Left lung (tissue), 10 donors: Measurements from ENCODE around the gene EIF4G1. TPM values are rescaled to one million over a fixed set of nuclear protein-coding genes. Genes with fewer than 3 reads are reported as not detected.
A peak's percentile ranks its signal among the peaks of the same experiment; 100 is the strongest.

ENCODE experiments used
- ATAC-seq: fragments of 200-7000 bp; cut with Tn5 transposase; one replicate; pipeline ENCODE4 v1.9.1; 2020; ENCODE audit warnings: moderate library complexity
- DNase-seq, 4 donors: peaks; one replicate each; pipeline ENCODE4 v3.0.0-alpha.2; 2013 to 2020
- H3K27ac ChIP-seq, 2 donors: fragments of 200-600 bp; sonication (generic) in 1 of 2; one replicate each; pipeline versions ENCODE4 v1.5.0 to v1.8.0; 2020 to 2021
- H3K27me3 ChIP-seq, 2 donors: fragments of 200-600 bp; sonication (generic) in 1 of 2; one replicate each; pipeline versions ENCODE4 v1.5.0 to v1.8.0; 2020 to 2021
- H3K36me3 ChIP-seq, 2 donors: fragments of 200-600 bp; sonication (generic) in 1 of 2; one replicate each; pipeline versions ENCODE4 v1.5.0 to v1.8.0; 2020 to 2021
- H3K4me1 ChIP-seq, 2 donors: fragments of 200-600 bp; one replicate each; pipeline ENCODE4 v1.8.0; 2021
- H3K4me3 ChIP-seq, 2 donors: fragments of 200-600 bp; sonication (generic) in 1 of 2; one replicate each; pipeline versions ENCODE4 v1.5.0 to v1.8.0; 2020 to 2021; ENCODE audit warnings: mild to moderate bottlenecking in 1 of 2
- H3K9me3 ChIP-seq, 2 donors: fragments of 200-600 bp; sonication (generic) in 1 of 2; one replicate each; pipeline versions ENCODE4 v1.5.0 to v1.8.0; 2020 to 2021
- intact Hi-C, 2 donors: fragments of 100-400 bp; cut with DNase I; formaldehyde crosslinking; loops; one replicate each; pipeline versions ENCODE4 v1.11.2 to v1.14.2; 2022
- polyA plus RNA-seq, 6 donors: library from polyadenylated mRNA; unstranded; fragments of 120-200 nt; gene quantifications; one replicate each; pipeline ENCODE4 v1.2.1, GENCODE V29; 2013; ENCODE audit not compliant: insufficient read length in 6 of 6
- total RNA-seq, 2 donors: library from RNA; stranded (reverse); fragmentation: NEBNext Ultra II Directional; extraction: Animal tissue kit (Norgen Biotek cat#: 25700); gene quantifications; one replicate each; pipeline ENCODE4 v1.2.1, GENCODE V29; 2021
- TF ChIP-seq, protein P1 (sequence below), 2 donors: fragments of 200-600 bp; sonication (generic) in 1 of 2; IDR thresholded peaks; one replicate each; pipeline versions ENCODE4 v1.5.0 to v1.8.0; 2021; ENCODE audit warnings: antibody characterized with exemption in 2 of 2
- donor health status: DM: no; HTN: yes; CAD: no.
- donor health status: DM: no; HTN: no; CAD: no.

Gene EIF4G1
- total and polyA plus RNA-seq, 8 donors: 158 to 406 (median 203) TPM

DNA sequence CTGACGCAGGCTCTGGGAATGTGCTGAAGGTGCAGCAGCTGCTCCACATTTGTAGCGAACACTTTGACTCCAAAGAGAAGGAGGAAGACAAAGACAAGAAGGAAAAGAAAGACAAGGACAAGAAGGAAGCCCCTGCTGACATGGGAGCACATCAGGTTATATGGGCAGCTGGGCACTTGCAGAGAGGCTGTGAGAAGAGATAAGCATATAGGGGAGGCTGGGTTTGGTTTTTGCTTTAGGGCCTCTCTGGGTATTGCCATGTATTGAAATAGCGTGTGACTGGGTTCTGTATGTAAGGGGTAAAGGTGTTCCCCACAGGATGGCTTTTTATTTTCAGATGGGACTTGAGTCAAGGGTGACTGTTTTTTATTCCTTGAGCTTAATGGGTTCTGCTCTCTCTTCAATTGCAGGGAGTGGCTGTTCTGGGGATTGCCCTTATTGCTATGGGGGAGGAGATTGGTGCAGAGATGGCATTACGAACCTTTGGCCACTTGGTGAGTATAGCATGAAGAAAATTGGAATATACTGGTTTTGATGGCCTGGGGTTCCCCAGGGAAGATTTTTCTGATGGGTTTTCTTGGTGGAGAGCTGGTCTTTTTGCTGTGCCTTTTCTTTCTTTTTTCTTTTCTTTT lies 7.9 kb upstream of the EIF4G1 start:
- no peaks in the 10 kb centered on the region for H3K27me3 ChIP-seq
- H3K4me1 ChIP-seq: peaks cover 0 to under 1% of the 10 kb centered on the region in 2 donors
- ATAC-seq (no peak), DNase-seq (no peak)
- no peak overlapping the region for H3K27ac ChIP-seq
- intact Hi-C loops: no loop called here
- peaks cover 7 to 89% of the 10 kb centered on the region in 2 donors for H3K36me3 ChIP-seq
- H3K4me3 ChIP-seq: no peak overlapping the region
- H3K9me3 ChIP-seq: no peaks in the 10 kb centered on the region
- TF ChIP-seq, protein P1, sequence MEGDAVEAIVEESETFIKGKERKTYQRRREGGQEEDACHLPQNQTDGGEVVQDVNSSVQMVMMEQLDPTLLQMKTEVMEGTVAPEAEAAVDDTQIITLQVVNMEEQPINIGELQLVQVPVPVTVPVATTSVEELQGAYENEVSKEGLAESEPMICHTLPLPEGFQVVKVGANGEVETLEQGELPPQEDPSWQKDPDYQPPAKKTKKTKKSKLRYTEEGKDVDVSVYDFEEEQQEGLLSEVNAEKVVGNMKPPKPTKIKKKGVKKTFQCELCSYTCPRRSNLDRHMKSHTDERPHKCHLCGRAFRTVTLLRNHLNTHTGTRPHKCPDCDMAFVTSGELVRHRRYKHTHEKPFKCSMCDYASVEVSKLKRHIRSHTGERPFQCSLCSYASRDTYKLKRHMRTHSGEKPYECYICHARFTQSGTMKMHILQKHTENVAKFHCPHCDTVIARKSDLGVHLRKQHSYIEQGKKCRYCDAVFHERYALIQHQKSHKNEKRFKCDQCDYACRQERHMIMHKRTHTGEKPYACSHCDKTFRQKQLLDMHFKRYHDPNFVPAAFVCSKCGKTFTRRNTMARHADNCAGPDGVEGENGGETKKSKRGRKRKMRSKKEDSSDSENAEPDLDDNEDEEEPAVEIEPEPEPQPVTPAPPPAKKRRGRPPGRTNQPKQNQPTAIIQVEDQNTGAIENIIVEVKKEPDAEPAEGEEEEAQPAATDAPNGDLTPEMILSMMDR (IDR thresholded peaks at IDR 0.05): no peak

DNA sequence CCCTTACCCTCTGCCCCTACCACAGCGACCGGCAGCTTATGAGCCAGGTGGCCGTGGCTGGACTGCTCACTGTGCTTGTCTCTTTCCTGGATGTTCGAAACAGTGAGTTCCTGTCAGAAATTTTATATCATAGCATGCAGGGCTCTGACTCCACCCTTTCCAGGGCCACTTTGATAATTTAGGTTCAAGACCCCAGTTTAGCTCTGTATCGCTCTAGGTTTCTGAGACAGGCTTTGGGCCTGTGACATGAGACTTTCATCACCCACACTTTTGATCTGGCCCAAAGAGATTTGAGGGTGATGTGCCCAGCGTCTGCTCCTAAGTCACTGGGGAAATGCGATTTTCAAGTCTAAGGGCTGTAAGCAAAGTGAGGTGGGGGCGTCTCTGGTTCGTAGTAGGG lies 6.5 kb upstream of the EIF4G1 start:
- Histone ChIP-seq H3K4me3 (no peak overlapping the region), H3K36me3 (peaks cover 3 to 75% of the 10 kb centered on the region in 2 donors), H3K27ac (no peak overlapping the region), H3K4me1 (no peaks in the 10 kb centered on the region), H3K27me3 (no peaks in the 10 kb centered on the region), H3K9me3 (no peaks in the 10 kb centered on the region)
- DNase-seq (no peak), ATAC-seq (no peak)
- intact Hi-C loops: no loop called here
- TF ChIP-seq, protein P1 (IDR thresholded peaks at IDR 0.05): no peak

DNA sequence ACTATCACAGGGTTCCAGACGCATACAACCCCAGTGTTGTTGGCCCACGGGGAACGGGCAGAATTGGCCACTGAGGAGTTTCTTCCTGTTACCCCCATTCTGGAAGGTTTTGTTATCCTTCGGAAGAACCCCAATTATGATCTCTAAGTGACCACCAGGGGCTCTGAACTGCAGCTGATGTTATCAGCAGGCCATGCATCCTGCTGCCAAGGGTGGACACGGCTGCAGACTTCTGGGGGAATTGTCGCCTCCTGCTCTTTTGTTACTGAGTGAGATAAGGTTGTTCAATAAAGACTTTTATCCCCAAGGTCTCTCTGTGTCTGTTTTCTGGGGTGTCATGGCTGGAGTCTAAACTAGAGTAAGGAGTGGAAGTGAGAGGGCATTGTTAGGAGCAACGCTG lies 5.7 kb upstream of the EIF4G1 start:
- DNase-seq (no peak), ATAC-seq (no peak)
- TF ChIP-seq, protein P1 (IDR thresholded peaks at IDR 0.05): no peak
- H3K27ac ChIP-seq: no peak overlapping the region
- H3K4me1 ChIP-seq: peaks cover 0 to under 1% of the 10 kb centered on the region in 2 donors
- no peak overlapping the region for H3K4me3 ChIP-seq
- intact Hi-C loops: no loop called here
- no peaks in the 10 kb centered on the region for H3K27me3 ChIP-seq
- no peaks in the 10 kb centered on the region for H3K9me3 ChIP-seq
- peaks cover 3 to 66% of the 10 kb centered on the region in 2 donors for H3K36me3 ChIP-seq

DNA sequence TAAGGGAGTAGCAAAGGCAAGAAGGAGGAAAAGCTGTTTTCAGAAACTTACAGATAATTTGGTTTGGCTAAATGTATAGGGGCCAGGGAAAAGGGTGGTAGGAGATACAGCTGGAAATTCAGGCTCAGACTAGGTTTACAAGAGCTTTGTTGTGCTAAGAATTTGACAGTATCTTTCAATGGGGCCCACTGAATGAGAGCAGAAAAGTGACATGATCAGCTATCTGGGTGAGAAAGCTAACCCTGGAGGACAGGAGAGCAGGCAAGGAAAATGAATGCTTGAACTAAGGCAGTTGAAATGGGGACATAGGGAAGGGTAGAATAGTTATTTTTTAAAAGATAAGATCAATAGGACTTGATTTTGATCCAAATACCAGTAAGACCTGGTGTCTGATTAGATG lies 2.8 kb upstream of the EIF4G1 start:
- TF ChIP-seq, protein P1 (IDR thresholded peaks at IDR 0.05): no peak
- no peak for ATAC-seq
- Histone ChIP-seq H3K27me3 (no peaks in the 10 kb centered on the region), H3K9me3 (no peaks in the 10 kb centered on the region), H3K4me1 (peaks cover 4 to 20% of the 10 kb centered on the region in 2 donors), H3K36me3 (peaks cover 0 to 49% of the 10 kb centered on the region in 2 donors), H3K4me3 (no peak overlapping the region), H3K27ac (no peak overlapping the region)
- intact Hi-C loops: no loop called here
- DNase-seq: no peak

DNA sequence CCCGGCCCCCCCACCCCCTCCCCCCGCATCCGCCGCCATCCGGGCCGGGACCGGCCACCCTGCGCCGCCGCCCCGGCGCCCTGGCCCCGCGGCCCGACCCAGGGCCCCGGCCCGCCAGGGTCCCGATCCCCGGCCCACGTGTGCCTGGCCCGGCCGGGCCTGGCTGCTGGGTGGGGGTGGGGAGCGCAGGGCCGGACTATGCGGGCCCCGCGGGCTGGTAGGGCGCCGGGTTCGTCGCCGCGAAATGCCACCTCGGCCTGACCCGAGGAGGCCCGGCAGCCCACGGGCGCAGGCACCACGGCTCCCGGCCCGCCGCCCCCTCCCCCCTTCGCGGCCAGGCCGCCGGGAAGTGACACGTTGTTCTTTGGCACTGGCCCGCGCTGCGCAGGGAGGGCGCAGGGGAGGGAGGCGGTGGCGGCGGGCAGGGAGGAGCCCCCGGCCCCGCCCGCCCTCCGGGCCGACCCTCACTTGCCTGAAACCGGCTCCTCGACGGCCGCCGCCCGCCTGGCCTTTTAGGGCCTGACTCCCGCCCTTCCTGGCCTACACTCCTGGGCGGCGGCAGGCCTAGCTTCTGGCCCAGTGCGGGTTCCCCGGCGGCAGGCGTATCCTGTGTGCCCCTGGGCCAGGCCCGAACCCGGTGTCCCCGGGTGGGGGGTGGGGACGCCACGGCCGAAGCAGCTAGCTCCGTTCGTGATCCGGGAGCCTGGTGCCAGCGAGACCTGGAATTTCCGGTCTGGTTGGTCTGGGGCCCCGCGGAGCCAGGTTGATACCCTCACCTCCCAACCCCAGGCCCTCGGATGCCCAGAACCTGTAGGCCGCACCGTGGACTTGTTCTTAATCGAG lies 515 bp downstream of the EIF4G1 start:
- DNase-seq (peak; percentile 73 to 92 (median 84)), ATAC-seq (peak; percentile 64)
- TF ChIP-seq, protein P1 (IDR thresholded peaks at IDR 0.05): no peak
- Histone ChIP-seq H3K27ac (peak overlapping the region; percentile 91 to 92), H3K4me1 (peaks cover 30 to 51% of the 10 kb centered on the region in 2 donors), H3K27me3 (no peaks in the 10 kb centered on the region), H3K36me3 (peaks cover 0 to 40% of the 10 kb centered on the region in 2 donors), H3K4me3 (peak overlapping the region; percentile 70 to 89), H3K9me3 (no peaks in the 10 kb centered on the region)
- intact Hi-C loops: no loop called here
